Breast epithelium (tissue), 3 donors: ENCODE results near the gene ZNF431.

ENCODE experiments used
- POLR2A ChIP-seq: fragments of 450-650 bp; IDR thresholded peaks from one replicate; pipeline ENCODE4 v1.6.1; 2016; ENCODE audit warnings: antibody characterized with exemption, mild to moderate bottlenecking, moderate library complexity
- POLR2AphosphoS5 ChIP-seq, 3 donors: sonication (generic); formaldehyde crosslinking; IDR thresholded peaks; one replicate each; pipeline ENCODE4 v1.6.1; 2017; ENCODE audit warnings: antibody characterized with exemption in 3 of 3
- TF ChIP-seq, protein P1 (sequence below), 3 donors: fragments of 450-650 bp; IDR thresholded peaks; one replicate each; pipeline ENCODE4 v1.5.1; 2016 to 2017; ENCODE audit warnings: antibody characterized with exemption in 3 of 3, mild to moderate bottlenecking in 3 of 3, moderate library complexity in 3 of 3

DNA sequence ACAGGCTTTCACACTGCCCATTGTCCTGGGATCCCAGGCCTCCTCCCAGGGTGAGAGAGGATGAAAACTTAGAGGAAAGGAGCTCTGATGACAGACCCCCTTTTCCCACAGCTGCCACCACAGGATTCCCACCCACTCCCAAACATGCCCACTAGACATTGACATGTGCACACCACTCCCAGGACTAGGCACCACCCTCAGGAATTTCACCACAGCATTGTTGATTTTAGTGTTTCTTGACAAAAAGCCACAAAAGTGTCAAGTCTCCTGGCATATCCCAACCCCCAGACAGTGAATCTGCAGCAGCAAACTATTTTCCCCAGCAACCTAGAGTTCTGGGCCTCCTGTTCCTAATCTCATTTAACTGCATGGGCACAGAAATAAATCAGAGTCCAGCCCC lies 49.7 kb upstream of the ZNF431 start:
- TF ChIP-seq, protein P1, sequence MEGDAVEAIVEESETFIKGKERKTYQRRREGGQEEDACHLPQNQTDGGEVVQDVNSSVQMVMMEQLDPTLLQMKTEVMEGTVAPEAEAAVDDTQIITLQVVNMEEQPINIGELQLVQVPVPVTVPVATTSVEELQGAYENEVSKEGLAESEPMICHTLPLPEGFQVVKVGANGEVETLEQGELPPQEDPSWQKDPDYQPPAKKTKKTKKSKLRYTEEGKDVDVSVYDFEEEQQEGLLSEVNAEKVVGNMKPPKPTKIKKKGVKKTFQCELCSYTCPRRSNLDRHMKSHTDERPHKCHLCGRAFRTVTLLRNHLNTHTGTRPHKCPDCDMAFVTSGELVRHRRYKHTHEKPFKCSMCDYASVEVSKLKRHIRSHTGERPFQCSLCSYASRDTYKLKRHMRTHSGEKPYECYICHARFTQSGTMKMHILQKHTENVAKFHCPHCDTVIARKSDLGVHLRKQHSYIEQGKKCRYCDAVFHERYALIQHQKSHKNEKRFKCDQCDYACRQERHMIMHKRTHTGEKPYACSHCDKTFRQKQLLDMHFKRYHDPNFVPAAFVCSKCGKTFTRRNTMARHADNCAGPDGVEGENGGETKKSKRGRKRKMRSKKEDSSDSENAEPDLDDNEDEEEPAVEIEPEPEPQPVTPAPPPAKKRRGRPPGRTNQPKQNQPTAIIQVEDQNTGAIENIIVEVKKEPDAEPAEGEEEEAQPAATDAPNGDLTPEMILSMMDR (IDR thresholded peaks at IDR 0.05) = no peak
- TF ChIP-seq POLR2A (no peak), POLR2AphosphoS5 (IDR thresholded peaks at IDR 0.05) (no peak)
